HG03520 (cell line): ENCODE measurements around the gene LRCH1.
"Not testable (repeated sequence)": the region's sequence is repeated elsewhere in the genome, so short reads cannot be mapped to it uniquely, and the experiment has no call there.

Experiments used
- ATAC-seq: cut with Tn5 transposase; IDR thresholded peaks from one replicate; pipeline ENCODE4 v1.9.1; 2021; ENCODE audit warnings: mild to moderate bottlenecking, moderate library complexity; ENCODE audit not compliant: unreplicated experiment

The LRCH1 gene, protein sequence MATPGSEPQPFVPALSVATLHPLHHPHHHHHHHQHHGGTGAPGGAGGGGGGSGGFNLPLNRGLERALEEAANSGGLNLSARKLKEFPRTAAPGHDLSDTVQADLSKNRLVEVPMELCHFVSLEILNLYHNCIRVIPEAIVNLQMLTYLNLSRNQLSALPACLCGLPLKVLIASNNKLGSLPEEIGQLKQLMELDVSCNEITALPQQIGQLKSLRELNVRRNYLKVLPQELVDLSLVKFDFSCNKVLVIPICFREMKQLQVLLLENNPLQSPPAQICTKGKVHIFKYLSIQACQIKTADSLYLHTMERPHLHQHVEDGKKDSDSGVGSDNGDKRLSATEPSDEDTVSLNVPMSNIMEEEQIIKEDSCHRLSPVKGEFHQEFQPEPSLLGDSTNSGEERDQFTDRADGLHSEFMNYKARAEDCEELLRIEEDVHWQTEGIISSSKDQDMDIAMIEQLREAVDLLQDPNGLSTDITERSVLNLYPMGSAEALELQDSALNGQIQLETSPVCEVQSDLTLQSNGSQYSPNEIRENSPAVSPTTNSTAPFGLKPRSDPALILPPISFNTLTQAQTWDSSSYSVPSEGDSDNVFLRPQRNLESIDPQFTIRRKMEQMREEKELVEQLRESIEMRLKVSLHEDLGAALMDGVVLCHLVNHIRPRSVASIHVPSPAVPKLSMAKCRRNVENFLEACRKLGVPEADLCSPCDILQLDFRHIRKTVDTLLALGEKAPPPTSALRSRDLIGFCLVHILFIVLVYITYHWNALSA

DNA sequence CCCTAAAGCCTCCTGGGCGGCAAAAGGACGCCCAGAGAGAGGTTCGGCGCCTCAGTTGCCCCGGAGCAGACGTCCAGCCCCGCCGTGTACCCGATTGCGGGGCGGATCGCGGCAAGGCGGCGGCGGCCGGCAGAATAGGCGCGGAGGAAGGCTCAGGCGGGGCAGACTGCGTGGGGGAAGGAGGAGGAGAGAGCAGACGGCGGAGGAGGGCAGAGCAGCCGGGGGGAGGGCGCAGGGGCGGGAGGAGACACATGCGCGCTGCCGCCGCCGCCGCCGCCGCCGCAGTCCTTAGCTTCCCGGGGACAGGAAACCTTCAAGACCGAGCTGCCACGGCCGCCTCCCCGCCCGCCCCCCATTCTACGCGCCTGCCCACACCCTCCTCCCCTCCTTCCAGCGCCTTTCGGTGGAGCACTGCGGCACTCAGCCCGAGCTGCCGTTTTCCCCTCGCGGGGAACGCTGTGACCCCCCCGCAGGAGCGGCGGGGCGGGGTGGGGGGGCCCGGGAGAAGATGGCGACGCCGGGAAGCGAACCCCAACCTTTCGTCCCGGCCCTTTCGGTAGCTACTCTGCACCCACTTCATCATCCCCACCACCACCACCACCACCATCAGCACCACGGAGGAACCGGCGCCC lies at the start of gene LRCH1:
TSS of gene LRCH1 (plus strand) at position 282 of the 632 bp plus-strand sequence. CDS start at position 509, 227 bp downstream.
- ATAC-seq, result peak; percentile 57

DNA sequence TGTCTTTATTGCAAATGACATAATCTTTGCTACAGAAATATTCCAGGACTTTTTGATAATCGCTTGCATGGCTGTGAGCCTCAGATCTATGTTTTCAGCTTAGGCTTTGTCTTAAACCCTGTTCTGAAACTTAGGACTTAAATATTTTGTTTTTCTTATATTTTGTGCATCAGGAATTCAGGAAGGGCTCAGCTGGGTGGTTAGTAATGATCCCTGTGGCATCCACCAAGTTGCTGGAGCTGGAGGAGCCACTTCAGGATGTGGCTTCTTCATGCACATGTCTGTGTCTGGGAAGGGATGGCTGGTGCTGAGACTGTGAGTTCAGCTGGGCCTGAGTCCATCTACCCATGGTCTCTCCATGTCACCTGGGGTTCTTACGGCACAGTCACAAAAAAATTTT lies 48.9 kb upstream of the LRCH1 start:
- no peak for ATAC-seq

DNA sequence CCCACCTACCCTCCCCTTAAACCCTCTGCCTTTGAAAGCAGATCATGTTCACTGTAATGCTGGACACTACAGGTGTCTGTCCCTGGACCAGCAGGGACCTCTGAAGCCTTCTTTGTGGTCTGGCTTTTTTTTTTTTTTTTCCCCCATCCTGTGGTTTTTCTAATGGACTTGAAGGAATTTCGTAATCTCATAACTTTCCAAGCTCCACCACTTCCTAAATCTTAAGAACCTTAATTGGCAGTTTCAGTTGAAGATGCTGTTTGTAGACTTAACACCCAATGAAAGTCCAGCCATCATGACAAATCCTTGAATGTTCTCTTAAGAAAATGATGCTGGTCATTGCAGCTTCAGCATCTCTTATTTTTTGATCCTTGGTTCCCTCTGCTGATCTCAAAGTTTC lies 45.0 kb upstream of the LRCH1 start:
- ATAC-seq, result no peak

DNA sequence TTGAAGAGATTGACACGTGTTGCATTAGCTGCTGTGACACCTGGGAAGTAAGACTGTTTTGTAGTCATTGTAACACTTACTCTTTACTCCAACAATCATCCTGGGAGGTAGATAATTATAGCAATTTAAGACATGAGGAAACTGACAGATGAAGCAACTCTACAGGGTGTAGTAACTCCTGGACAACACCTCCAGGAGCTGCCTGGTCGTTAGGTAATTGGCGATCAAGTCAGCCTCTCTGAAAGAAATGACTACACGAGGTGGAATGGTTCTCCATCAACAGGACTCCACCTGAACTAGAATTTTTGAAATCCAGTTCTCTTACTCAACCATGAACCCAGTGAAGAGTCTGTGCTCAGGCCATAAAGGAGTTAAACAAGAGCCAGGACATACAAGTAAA lies 43.0 kb upstream of the LRCH1 start:
- no peak for ATAC-seq

DNA sequence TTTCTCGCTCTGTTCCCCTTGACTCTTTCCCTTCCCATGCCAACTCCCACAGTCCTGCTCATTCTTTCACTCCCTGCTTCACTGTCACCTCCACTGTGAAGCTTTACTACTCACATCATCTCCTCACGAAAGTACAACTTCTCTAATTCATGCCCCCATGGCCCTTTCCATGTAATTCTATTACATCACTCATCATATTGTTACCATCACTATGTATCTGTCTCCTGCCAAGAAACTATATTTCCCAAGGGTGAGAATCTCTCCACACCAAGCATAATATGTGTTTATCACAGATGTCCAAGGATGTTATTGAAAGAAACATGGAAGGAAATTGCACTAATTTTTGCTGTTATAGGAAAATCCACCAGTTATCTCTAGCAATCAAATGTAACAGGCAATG lies 37.2 kb upstream of the LRCH1 start:
- ATAC-seq, result no peak

DNA sequence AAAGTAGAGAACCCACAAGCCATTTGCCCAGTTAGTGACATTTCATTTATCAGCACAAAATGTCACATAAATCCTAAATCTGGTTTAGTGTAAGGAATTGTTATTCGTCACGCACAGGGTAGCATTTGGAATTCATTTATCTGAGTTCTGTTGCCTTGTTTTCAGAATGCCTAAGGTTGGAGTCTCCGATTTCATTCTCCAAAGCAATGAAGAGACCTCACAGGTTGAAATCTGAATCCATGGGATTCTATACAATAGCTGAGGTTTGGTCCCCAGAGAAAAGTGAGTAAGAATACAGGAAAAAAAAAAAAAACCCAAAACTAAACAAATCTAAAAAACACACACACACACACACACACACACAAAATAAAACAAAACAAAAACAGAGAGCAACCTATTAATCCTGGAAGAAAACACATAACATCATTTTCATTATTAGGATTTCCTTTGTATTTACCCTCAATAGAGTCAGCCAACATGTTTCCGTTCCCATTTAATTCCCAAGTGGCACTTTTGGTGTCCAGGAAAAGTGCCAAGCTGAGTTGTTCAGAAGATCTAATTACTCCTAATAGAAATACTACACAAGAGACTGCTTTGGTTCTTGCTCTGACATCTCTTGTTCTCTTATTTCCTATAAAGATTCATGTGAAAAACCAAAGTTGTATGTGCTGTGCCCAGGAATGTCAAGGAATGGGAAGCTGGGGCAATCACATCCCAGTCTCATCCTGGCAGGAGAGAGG lies 36.2 kb upstream of the LRCH1 start:
- ATAC-seq, result no peak

DNA sequence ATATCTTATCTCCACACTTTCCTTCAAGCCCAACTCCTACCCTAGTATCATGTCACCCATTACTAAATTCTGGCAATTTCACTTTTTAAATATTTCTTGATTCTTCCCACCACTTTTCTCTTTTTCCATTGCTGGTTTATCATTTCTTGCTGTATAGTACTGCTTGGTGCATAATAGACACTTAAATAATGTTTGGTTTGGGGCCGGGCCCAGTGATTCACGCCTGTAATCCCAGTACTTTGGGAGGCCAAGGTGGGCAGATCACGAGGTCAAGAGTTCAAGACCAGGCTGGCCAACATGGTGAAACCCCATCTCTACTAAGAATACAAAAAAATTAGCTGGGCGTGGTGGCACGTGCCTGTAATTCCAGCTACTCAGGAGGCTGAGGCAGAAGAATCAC lies 35.2 kb upstream of the LRCH1 start:
- ATAC-seq, result not testable (repeated sequence)

DNA sequence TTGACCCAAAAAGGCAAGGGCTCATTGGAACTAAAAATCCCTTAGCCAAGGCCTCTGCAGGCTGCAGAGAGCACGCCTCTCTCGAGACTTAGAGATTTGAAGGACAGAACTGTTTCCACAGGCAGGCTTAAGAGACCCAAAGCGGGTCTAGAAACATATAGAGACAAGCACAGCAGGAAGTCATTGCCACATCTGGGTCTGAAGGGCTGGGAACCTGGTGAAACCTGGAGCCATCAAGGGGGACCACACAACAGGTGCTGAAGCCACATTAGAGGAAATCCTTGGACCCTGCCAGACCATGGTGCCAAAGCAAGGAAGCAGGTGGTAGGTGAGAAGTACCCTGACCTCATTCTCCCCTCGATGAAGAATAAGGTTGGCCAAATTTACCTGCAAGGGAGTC lies 33.8 kb upstream of the LRCH1 start:
- no peak for ATAC-seq

DNA sequence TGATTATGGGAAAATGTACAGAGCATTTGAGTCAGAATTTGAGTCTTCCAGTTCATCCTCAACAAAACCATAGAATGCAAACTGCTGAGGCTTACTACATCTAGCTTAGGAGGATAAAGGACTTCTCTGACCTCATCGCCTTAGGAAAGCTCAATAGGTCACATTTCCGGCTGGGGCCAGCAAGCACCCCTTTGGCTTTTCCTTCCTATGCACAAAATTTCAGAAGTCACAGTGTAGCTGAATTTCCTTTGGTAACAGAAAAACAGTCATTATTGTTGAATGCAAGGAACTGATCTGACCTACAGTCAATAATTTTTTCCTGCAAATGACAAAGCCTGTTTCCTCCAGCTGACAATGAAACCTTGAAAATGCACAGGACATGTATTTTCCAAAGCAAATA lies 32.8 kb upstream of the LRCH1 start:
- no peak for ATAC-seq

DNA sequence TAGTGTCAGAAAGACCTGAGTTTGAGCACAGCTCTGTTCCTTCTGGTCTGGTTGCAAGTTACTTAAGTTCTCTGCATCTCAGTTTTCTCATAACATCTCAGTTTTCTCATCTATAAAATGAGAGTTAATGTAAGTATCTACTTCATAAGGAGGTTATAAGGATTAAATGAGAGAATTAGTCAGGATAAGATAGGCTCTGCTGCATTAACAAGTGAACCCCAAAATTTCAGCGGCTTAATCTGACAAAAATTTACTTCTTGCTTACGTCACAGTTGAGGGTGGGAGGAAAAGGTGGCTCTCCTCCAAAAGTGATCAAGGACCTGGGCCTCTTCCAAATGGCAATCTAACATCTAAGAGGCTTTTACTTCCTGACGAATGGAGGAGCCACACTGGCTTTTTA lies 31.5 kb upstream of the LRCH1 start:
- ATAC-seq, result no peak

DNA sequence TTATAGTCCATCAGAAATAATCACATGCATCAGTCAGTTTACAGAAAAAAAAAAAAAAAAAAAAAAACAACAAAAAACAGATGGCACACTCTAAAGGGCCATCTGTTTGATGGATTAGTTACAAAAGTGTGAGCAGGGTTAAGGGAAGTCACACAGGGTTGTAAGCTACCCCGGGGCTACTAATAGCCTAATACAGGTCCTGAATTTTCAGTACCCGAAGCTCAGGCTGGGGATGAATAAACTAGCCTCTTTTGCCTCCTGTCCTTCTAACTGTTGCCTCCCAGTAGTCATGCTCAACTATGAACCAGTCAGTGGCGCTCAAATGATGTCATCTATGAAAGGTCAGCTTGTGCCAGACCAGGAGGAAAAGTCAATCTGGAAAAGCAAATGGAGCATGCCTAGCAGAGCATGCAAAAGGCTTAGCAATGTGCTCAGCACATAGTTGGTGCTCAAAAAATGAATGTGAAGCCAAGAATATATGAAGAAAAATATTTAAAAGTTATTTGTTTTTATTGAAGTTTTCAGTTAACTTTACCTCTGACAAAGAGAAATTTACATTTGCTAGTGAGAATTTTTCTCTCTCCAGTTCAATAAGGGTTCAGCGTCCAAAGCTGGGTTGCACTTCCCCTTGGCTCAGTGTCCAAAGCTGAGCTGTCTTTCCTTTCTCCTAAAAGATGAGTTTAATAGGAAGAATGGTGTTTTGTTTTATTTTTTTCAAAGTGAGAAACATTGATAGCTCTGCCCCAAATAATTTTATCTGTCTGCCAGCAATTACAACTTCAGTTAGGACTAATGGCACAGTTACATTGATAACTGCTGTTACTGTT lies 30.8 kb upstream of the LRCH1 start:
- ATAC-seq, result no peak

DNA sequence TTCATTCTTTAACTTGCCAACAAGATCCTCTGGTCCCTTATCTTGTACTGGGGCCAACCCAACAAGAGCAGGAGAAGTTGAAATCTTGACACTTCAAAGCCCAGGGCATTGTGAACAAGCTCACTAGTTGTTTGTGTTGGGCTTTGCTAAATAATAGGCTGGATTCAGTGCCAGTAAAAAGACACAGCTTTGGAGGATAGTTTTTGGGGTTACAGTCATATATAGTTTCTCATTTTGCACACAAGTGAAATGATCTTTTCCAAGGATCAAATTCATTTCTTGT lies 30.3 kb upstream of the LRCH1 start:
- no peak for ATAC-seq

DNA sequence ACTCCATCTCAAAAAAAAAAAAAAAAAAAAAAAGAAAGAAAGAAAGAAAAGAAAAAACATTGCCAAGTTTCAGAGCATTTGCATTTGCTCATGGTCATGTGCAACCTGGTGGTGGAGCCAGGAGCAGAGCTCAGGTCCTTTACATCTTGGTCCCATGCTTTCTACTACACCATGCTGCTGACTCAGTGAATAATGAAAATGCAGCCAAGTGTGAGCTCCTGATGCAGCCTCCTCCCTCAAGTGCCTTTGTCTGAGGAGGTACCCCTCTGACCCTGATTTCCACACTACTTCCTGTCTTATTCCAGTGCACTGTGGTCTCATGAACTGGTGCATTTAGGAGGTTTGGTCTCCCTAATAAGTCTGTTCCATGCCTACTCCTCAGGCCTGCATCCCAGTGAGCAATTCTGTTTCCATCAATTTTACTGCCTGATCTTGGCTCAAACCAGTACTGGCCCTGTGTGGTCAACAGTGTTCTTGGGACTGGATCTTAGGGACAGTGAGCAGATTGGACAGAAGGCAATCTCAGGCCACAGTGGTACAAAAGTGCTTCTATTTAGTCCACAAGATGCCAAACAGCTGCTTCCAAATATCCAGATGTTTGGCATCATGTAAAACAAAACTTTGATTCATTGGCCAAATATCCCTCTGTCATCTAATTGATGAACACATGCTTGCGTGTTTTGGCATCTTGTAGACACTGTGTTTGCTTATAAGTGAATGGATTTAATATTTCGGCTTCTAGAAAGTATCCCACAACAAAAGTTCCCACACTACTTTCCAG lies 28.8 kb upstream of the LRCH1 start:
- no peak for ATAC-seq

DNA sequence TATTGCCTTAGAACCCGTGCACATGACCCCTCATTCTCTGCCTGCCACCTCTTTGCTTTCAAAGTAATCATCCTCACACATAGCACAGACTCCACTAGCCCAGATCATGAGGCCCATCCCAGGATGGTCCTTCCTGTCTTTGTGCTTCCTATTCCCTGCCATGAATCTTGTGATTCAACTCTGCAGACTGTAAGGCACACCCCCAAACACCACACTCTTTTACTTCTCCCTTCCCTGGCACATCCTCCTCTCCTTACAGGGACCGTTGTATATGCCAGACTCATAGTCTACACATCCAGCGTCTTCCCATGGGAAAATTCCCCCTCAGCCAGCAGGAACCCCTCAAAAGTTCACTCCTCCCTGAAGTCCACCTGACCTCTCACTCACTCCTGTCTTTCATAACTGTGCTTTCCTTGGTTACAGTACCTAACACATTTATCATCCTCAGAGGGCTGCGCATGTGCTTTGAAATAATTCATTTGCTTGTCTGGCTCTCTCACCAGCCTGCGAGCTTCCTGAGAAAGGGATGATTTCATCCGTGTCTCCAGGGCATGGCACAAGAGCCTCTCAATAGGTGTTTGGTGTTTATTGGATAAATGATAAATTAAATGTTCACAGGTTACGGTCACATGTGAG lies 26.8 kb upstream of the LRCH1 start:
- no peak for ATAC-seq

DNA sequence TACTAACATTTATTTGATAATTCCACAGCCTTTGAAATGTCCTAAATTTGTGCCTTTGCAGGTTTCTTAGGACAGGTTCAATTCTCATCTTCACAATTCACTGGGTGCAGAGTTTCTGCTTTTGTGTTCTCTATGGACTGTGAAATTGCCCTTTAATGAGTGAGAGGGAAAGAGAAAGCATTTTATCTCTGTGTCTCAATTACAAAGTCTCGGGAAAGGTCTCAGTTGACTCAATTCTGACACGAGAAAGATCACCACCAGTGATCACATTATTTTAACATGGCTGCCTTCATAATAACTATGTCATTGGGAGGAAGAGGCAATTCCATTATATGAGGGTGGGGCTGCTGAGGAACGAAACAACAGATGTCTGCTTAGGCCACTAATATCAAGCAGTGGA lies 26.2 kb upstream of the LRCH1 start:
- no peak for ATAC-seq

DNA sequence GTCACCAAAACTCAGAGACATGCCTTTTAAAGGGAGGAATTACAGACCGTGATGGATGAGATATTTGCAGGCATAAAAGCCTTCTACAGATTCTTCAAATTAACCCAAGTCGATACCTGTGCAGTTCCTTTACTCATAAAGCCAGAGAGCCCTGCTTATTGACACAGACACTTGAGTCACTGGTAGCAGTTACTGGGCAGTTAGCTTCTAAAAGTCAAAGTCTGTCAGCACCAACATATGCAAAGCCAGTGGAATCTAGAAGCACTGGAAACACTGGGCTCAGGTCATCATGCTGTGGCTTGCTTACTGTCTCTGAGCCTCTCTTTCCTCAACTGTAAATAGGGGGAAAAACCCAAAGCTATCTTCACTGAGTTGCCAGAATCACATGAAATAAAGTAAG lies 25.7 kb upstream of the LRCH1 start:
- no peak for ATAC-seq

DNA sequence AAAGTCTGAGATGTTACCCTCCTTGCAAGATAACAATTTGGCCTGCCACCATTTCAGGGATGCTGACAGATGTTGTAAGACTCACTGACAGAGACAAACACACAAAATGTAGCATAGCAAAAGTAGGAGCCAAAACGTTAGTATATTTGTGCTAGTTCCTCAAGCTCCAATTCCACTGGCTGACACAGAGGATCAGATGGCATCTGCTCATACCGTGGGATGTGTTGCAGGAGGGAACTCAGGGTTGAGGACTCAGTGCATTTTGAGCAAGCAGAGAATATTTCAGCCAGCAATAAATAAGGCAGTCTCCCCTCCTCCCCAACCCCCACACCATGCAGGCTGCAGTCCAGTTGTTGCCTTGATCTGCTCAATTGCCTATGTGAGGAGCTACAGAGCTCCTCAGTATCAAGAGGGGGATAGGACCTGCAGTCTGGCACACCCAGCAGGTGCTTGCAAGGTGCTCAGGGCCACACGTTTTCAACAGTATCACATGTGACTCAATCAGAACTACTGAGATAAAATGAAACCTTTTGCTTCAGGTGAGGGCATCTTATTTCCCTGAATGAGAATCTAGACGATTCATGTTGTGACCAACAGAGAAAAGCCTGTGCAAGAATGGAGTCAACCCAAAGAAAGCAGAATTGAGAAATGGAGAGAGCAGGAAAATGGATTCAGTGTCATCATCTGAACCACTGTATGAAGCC lies 23.6 kb upstream of the LRCH1 start:
- no peak for ATAC-seq

DNA sequence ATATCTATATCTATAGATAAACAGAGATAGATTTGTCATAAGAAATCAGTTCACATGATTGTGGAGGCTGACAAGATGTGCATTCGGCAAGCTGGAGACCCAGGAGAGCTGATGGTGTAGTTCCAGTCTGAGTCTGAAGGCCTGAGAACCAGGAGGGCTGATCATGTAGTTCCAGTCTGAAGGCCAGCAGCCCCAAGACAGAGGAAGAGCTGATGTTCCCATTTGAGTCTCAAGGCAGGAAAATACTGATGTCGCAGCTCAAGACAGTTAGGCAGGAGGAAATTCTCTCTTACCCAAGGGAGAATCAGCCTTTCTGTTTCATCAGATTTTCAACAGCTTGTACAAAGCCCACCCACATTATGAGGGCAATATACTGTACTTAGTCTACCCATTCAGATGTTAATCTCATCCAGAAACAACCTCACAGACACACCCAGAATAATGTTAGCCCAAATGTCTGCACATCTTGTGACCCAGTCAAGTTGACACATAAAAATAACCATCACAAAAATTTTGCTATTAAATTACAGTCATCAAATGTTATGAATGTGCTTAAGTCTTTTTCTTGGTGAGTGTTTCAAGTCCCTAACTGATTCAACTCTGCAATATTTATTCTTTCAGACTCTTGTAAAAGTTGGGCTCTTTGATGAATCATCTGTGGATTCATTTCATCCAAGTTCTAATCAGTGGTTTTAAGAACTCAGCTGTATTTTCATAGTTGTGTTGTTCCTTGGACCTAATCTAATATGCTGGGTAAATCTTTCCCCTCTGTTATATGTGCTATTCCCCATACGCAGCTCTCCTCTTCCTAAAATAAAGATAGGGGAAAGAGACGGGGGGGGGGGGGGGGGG lies 22.7 kb upstream of the LRCH1 start:
- ATAC-seq, result no peak
